ENCODE results near the gene NKIRAS1. TPM values are rescaled to one million over a fixed set of nuclear protein-coding genes. Genes with fewer than 3 reads are reported as not detected.
"Not testable (repeated sequence)": the region's sequence is repeated elsewhere in the genome, so short reads cannot be mapped to it uniquely, and the experiment has no call there.

NKIRAS1 gene
- total RNA-seq, 4 donors from 2014 or later, result 6.7 to 9.5 (median 9.0) TPM

DNA sequence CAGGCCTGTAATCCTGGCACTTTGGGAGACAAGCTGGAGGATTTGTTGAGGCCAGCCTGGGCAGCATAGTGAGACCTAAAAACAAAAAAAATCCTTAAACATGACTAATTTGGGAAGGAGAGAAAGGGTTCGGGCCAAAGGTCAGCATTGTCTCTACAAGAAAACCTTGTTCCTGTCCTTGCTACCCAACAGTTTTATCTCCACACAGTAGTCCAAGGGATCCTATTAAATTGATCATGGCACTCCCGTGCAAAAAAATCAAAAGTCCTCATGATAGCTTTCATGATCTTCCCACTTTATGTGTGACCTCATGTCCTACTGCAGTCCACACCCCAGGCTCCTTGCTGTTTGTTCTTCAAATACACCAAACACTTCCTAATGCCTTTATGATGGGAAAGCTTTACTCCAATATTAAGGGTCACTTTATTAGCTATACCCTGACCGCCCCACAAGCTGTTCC is 4.3 kb upstream of the NKIRAS1 start:
- Histone ChIP-seq H3K27me3 (no peaks in the 10 kb centered on the region), H3K27ac (no peak overlapping the region), H3K4me1 (peaks cover 23% of the 10 kb centered on the region), H3K36me3 (peaks cover 42% of the 10 kb centered on the region), H3K4me3 (no peak overlapping the region), H3K9me3 (no peaks in the 10 kb centered on the region)
- 78% methylated on average over 3 of the region's 3 CpGs for WGBS
- TF ChIP-seq POLR2A (IDR thresholded peaks at IDR 0.05), result no peak
- TF ChIP-seq, protein P1, sequence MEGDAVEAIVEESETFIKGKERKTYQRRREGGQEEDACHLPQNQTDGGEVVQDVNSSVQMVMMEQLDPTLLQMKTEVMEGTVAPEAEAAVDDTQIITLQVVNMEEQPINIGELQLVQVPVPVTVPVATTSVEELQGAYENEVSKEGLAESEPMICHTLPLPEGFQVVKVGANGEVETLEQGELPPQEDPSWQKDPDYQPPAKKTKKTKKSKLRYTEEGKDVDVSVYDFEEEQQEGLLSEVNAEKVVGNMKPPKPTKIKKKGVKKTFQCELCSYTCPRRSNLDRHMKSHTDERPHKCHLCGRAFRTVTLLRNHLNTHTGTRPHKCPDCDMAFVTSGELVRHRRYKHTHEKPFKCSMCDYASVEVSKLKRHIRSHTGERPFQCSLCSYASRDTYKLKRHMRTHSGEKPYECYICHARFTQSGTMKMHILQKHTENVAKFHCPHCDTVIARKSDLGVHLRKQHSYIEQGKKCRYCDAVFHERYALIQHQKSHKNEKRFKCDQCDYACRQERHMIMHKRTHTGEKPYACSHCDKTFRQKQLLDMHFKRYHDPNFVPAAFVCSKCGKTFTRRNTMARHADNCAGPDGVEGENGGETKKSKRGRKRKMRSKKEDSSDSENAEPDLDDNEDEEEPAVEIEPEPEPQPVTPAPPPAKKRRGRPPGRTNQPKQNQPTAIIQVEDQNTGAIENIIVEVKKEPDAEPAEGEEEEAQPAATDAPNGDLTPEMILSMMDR (IDR thresholded peaks at IDR 0.05), result no peak
- no peak for TF ChIP-seq POLR2AphosphoS5 (IDR thresholded peaks at IDR 0.05)
- no peak for TF ChIP-seq EP300 (IDR thresholded peaks at IDR 0.05)
- peak in 1 of 2 donors; percentile 41 for DNase-seq (ENCODE audit: low spot score in 2 of 2)

DNA sequence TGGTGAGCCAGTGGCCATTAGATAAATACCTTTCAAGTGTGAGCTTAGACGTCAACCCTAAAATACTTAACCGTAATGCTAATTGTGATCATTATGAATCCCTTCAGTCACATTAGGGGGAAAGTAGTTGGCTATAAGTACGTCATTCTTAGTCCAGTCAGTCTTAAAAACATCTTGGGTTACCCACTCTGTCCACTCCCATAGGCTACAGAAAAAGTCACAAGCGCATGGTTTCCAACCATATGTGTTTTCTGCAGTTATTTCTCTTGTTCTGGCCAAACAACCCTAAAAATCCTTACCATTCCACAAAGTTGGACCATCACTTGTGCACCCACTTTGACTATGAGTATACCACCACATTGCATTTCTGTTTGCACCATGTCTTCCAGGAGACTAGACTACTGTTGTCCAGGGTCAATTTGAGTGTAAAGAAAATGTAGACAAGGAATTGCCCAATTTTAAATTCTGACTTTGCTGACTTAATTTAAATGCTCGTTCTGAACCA is 3.4 kb upstream of the NKIRAS1 start:
- Histone ChIP-seq H3K4me1 (peaks cover 32% of the 10 kb centered on the region), H3K4me3 (no peak overlapping the region), H3K27me3 (no peaks in the 10 kb centered on the region), H3K9me3 (no peaks in the 10 kb centered on the region), H3K36me3 (peaks cover 42% of the 10 kb centered on the region), H3K27ac (no peak overlapping the region)
- WGBS, result 85% methylated on average over 5 of the region's 5 CpGs
- no peak for DNase-seq (ENCODE audit: low spot score in 2 of 2)
- TF ChIP-seq POLR2AphosphoS5 (IDR thresholded peaks at IDR 0.05) (no peak), EP300 (IDR thresholded peaks at IDR 0.05) (no peak), POLR2A (IDR thresholded peaks at IDR 0.05) (no peak)
- TF ChIP-seq, protein P1 (IDR thresholded peaks at IDR 0.05), result no peak

DNA sequence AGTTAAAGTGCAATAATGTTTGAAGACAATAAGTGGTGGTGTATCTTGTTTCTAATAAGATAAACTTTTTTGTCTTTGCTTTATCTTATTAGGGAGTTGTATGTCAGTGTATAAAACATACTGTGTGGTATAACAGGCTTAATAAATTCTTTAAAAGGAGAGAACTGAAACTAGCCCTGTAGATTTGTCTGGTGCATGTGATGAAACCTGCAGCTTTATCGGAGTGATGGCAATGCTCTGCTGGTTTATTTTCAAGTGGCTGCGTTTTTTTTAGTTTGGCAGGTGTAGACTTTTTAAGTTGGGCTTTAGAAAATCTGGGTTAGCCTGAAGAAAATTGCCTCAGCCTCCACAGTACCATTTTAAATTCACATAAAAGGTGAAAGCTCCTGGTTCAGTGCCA is 2.8 kb upstream of the NKIRAS1 start:
- no peaks in the 10 kb centered on the region for H3K9me3 ChIP-seq
- no peak overlapping the region for H3K27ac ChIP-seq
- H3K27me3 ChIP-seq, result no peaks in the 10 kb centered on the region
- no peak for DNase-seq (ENCODE audit: low spot score in 2 of 2)
- H3K4me3 ChIP-seq, result no peak overlapping the region
- peaks cover 42% of the 10 kb centered on the region for H3K36me3 ChIP-seq
- peaks cover 33% of the 10 kb centered on the region for H3K4me1 ChIP-seq
- TF ChIP-seq, protein P1 (IDR thresholded peaks at IDR 0.05), result no peak
- TF ChIP-seq POLR2AphosphoS5 (IDR thresholded peaks at IDR 0.05), result no peak
- no peak for TF ChIP-seq POLR2A (IDR thresholded peaks at IDR 0.05)
- no peak for TF ChIP-seq EP300 (IDR thresholded peaks at IDR 0.05)
- WGBS, result 70% methylated on average over 2 of the region's 2 CpGs

DNA sequence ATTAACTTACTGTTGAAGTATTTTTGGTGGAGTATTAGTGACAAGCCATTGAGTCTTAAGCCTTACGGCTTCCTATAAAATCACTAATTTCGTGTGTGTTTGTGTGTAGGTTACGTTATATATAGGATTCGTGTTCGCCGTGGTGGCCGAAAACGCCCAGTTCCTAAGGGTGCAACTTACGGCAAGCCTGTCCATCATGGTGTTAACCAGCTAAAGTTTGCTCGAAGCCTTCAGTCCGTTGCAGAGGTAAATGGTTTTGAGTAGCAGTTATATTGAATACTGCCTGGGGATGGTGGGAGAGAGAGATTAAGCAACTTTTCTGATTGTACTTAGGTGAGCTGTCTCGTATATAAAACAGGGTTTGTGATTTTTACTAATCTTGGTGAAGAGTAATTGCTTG is 1.5 kb upstream of the NKIRAS1 start:
- Histone ChIP-seq H3K4me3 (peak overlapping the region; percentile 86), H3K36me3 (peaks cover 42% of the 10 kb centered on the region), H3K27ac (peak overlapping the region; percentile 95), H3K4me1 (peaks cover 35% of the 10 kb centered on the region)
- WGBS, result 26% methylated on average over 12 of the region's 12 CpGs
- not testable (repeated sequence) for H3K27me3 ChIP-seq; DNase-seq (ENCODE audit: low spot score in 2 of 2); H3K9me3 ChIP-seq

DNA sequence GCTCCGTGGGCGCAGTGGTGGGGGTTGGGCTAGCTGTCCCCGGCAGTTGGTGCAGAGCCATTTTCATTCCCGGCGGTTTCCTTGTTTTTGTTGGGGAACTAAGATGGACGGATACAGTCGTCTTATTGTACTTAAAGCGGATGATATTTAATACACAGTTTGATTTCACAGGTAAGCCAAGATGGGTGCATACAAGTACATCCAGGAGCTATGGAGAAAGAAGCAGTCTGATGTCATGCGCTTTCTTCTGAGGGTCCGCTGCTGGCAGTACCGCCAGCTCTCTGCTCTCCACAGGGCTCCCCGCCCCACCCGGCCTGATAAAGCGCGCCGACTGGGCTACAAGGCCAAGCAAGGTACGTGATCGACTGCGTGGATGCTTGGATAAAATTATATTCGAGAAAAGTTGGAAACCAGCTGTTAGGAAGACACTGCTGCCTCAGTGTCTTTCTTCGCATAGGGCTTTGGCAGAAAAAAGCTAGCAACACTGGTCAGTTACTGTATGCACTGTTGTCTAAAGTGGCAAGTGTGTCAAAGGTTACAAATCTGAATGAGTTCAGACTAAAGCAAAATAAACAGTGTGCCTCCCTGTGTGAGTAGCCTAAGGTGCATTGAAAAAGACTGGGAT is 1.0 kb upstream of the NKIRAS1 start:
- H3K27ac ChIP-seq, result peak overlapping the region; percentile 95
- H3K9me3 ChIP-seq; H3K27me3 ChIP-seq; DNase-seq (ENCODE audit: low spot score in 2 of 2): not testable (repeated sequence)
- H3K36me3 ChIP-seq, result peaks cover 41% of the 10 kb centered on the region
- WGBS, result 2% methylated on average over 20 of the region's 21 CpGs
- peaks cover 38% of the 10 kb centered on the region for H3K4me1 ChIP-seq
- H3K4me3 ChIP-seq, result peak overlapping the region; percentile 86

DNA sequence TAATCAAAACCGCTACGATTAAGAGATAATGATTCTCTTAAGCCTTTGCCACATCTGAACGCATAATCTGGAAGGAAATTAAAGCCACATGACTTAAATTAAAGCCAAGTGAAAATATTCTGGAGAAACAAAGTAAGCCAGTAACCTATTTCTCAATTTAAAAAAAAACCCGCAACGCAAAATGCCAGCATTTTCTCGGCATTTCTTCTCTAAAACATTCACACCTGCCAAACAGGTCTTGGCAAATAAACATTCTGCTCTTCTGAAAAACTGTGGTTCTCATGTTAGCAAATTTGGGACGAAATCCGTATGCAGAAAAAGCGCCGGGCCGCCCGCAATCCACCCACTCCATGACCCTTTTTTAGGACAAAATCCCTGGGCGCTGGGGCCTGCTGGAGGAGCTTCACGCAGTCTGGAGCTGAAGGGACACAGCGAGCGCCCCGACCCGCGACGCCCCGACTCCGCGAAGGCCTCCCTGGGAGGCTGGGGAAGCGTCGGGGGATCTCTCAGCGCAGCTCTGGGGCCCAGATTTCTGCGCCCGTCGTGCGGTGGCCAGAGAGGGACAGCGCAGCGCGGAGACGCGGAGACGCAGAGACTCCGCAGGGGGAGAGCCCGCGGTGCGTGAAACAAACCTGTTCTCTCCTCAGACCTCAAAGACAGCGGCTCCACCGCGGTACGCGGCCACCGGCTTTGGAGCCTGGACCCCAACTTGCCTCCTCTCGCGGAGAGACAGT is 471 bp downstream of the NKIRAS1 start:
- no peaks in the 10 kb centered on the region for H3K27me3 ChIP-seq
- DNase-seq (ENCODE audit: low spot score in 2 of 2), result peak in 1 of 2 donors; percentile 80
- peak overlapping the region; percentile 86 for H3K4me3 ChIP-seq
- peaks cover 28% of the 10 kb centered on the region for H3K36me3 ChIP-seq
- no peaks in the 10 kb centered on the region for H3K9me3 ChIP-seq
- under 1% methylated on average over 45 of the region's 48 CpGs for WGBS
- TF ChIP-seq POLR2AphosphoS5 (IDR thresholded peaks at IDR 0.05) (no peak), EP300 (IDR thresholded peaks at IDR 0.05) (peak; percentile 6)
- H3K27ac ChIP-seq, result peak overlapping the region; percentile 95
- peaks cover 38% of the 10 kb centered on the region for H3K4me1 ChIP-seq

Data from suprapubic skin (tissue), 4 donors.